LNCAP (cell line): ENCODE results near the gene ANTKMT.

ENCODE experiments used
- TF ChIP-seq, protein P1 (sequence below): fragments of 450-650 bp; IDR thresholded peaks from 2 replicates; pipeline ENCODE4 v1.5.1; 2017; ENCODE audit warnings: mild to moderate bottlenecking

Gene ANTKMT

DNA sequence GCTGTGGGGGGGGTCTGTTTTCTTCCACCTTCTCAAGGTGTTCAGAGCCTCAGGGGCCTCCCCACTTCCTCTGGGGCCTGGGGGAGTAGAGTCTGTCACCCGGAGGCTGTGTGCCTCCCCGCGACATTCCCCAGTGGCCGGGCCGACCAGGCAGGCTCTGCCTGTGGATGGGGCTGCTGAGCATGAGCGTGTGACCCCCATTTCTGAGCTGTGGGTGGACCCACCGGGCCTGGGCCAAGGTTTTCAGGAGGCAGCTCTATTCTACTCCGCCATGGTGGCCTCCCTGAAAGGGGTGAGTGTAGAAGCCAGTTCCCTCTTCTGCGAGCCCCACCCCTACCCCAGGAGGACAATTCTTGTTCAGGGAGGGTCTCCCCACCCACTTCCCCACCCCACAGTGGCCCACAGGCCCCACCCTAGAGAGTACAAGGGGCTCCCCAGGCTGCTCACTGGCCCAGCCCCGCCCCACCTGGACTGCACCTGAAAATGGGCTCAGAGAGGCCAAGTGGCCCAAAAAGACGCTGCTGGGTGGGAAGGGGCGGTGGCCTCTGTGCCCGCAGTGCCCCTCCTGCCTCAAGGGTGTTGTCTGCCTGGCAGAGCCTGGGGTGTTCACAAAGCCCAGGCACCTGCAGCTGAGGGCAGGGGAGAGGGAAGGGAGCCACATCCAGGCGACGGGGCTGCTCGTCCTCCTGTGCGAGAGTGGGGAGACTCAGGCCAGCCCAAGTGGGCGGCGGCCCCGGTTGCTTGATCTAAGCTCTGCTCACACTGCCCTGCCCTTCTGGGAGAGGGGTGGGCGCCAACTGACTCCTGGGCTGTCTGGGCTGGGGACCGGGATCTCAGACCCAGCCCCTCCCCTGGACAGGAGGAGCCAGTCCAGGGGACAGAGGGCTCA is 40.9 kb downstream of the ANTKMT start:
- TF ChIP-seq, protein P1, sequence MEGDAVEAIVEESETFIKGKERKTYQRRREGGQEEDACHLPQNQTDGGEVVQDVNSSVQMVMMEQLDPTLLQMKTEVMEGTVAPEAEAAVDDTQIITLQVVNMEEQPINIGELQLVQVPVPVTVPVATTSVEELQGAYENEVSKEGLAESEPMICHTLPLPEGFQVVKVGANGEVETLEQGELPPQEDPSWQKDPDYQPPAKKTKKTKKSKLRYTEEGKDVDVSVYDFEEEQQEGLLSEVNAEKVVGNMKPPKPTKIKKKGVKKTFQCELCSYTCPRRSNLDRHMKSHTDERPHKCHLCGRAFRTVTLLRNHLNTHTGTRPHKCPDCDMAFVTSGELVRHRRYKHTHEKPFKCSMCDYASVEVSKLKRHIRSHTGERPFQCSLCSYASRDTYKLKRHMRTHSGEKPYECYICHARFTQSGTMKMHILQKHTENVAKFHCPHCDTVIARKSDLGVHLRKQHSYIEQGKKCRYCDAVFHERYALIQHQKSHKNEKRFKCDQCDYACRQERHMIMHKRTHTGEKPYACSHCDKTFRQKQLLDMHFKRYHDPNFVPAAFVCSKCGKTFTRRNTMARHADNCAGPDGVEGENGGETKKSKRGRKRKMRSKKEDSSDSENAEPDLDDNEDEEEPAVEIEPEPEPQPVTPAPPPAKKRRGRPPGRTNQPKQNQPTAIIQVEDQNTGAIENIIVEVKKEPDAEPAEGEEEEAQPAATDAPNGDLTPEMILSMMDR = no peak

DNA sequence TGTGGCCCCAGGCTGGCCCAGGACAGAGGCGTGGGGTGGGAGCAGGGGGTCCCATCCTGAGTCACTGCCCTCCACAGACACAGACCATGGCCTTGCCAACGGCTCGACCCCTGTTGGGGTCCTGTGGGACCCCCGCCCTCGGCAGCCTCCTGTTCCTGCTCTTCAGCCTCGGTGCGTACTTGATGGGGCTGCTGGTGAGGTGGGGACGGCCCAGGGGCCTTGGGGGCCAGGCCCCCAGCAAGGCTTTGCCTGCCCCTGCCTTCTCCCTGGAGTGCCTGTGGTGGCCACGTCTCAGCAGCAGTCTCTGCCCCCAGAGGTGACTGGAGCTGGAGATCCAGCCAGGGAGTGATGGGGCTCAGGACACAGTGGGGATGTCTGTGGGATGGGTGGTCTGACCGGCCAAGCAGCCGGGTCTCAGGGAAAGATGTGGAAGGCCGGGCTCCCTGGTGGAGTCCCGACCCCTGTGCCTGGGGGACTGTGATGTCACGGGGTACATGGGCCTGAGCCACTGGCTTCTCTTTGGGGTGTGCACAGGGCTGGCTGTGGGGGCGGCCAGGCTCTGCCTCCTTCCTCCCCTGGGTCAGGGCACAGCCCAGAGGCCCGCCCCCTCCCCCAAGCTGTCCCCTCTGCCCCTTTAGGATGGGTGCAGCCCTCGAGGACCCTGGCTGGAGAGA is 41.8 kb downstream of the ANTKMT start:
- TF ChIP-seq, protein P1 = no peak

DNA sequence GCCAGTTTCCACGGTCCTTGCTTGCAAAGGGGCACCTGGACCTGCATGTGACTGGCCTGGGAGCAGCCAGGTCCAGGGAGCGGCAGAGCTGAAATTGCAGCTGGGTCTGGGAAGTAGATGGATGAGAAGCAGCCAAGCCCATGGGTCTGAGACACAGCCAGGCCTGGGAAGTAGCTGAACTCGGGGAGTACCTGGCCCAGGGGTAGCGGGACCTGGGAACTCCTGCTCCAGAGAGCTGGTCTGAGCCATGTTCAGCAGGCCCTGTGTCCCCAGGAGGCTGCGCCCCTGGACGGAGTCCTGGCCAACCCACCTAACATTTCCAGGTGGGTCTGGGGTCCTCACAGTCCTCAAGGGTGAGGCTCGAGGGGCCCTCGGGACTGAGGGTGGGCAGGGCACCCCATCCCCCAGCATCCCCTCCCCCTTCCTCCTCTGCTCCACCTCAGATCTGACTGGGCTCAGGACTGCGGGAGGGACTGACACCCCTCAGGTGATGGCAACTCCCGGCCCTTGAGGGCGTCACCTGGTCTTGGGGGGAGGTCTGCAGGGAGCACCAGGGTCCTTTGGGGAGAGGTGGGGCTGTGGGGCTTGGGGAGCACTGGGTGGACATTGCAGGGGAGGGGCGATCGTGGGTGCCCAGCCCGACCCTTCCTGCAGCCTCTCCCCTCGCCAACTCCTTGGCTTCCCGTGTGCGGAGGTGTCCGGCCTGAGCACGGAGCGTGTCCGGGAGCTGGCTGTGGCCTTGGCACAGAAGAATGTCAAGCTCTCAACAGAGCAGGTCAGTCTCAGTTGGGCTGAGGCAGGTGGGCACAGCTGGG is 42.6 kb downstream of the ANTKMT start:
- TF ChIP-seq, protein P1 = no peak

DNA sequence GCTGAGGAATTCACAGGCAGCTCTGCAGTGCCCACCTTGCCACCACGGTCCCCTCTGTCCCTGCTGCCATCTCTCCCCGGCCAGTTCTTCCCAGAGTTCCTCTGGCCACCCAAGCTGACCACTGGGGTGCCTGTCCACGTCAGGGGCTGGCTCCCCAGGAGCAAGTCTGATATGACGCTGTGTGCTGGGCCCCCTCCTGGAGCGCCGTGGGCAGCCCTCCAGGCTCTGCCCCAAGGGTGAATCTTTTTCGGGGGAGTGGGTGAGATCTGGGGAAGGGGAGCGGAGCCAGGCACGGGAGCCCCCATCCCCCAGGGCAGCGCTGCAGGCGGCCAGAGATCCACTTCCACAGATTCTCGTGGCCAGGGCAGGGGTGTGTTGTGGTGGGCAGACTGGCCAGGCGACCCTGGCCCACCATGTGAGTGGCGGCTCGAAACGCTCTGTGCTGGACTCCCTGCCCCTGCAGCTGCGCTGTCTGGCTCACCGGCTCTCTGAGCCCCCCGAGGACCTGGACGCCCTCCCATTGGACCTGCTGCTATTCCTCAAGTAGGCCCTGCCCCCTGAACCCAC is 43.3 kb downstream of the ANTKMT start:
- TF ChIP-seq, protein P1 = no peak

DNA sequence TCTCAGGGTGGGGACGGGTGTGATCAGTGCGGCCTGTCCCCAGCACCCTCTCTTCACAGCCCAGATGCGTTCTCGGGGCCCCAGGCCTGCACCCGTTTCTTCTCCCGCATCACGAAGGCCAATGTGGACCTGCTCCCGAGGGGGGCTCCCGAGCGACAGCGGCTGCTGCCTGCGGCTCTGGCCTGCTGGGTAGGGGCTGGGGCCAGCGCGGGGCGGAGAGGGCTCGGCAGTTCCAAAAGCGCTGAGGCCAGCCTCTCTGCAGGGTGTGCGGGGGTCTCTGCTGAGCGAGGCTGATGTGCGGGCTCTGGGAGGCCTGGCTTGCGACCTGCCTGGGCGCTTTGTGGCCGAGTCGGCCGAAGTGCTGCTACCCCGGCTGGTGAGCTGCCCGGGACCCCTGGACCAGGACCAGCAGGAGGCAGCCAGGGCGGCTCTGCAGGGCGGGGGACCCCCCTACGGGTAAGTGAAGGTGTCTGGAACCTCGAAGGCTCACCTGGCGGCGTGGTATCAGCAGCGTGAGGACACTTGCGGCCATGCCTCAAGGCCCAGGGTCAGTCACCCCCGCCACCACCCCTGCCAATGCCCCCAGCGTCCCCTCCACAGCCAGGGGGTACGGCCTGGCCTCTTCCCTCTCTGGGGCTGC is 44.0 kb downstream of the ANTKMT start:
- TF ChIP-seq, protein P1 = no peak

DNA sequence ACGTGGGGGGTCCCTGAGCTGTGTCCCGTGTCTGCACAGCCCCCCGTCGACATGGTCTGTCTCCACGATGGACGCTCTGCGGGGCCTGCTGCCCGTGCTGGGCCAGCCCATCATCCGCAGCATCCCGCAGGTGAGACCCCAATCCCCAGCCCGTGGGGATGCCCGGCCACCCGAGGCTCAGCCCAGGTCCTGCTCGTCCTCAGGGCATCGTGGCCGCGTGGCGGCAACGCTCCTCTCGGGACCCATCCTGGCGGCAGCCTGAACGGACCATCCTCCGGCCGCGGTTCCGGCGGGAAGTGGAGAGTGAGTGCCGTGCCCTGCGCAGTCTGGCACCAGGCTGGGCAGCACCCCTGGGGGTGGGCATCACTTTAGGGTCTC is 44.5 kb downstream of the ANTKMT start:
- TF ChIP-seq, protein P1 = no peak
